Measurements from ENCODE around the gene SOS2.
A peak's percentile ranks its signal among the peaks of the same experiment; 100 is the strongest.

SOS2 gene

DNA sequence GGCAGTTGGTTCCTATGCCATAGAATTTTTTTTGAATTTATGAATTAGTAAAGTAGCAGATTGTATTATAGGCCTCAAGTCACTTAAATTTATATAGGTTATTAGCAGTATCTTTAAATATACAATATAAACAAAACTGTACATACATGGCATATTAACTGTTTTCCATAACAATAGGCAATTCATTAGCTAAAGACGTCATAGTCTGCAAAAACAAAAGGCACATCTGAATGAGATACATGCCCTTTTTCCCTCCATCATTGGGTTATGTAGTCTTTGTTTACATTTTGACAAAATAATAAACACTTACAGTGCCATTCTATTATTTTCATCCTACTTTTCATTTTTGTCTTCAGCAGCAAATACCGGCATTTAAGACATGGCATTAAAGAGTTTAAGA is 113.9 kb downstream of the SOS2 start:
- H3K27me3 ChIP-seq (ENCODE audit: control insufficient read depth, low read length) = no peaks in the 10 kb centered on the region
- H3K4me2 ChIP-seq (ENCODE audit: low read length) = no peak overlapping the region
- no peak overlapping the region for H3K27ac ChIP-seq (ENCODE audit: low read depth, low read length)
- H3K36me3 ChIP-seq (ENCODE audit: control insufficient read depth, low read length) = peaks cover 36% of the 10 kb centered on the region
- H3K9me3 ChIP-seq (ENCODE audit: control insufficient read depth, insufficient read depth, low read length) = no peaks in the 10 kb centered on the region
- H4K20me1 ChIP-seq (ENCODE audit: control insufficient read depth, insufficient read depth, low read depth, low read length) = 0 out of 2 replicates have a peak, but pooled peaks cover 7% of the 10 kb centered on the region
- H3K79me2 ChIP-seq (ENCODE audit: control insufficient read depth, low read length) = peaks cover 41% of the 10 kb centered on the region
- H3K9me2 ChIP-seq (replicated peaks; ENCODE audit: control insufficient read depth, low read length) = no peaks in the 10 kb centered on the region
- peaks cover 16% of the 10 kb centered on the region; the same call in 1 of the 2 replicates for H3F3A ChIP-seq (ENCODE audit: control insufficient read depth, insufficient read depth)
- peaks cover 34% of the 10 kb centered on the region for H3K4me1 ChIP-seq (ENCODE audit: control insufficient read depth, low read length)
- no peak for TF ChIP-seq EZH2phosphoT487 (IDR thresholded peaks at IDR 0.05; ENCODE audit: borderline replicate concordance, low read length)
- TF ChIP-seq, protein P1, sequence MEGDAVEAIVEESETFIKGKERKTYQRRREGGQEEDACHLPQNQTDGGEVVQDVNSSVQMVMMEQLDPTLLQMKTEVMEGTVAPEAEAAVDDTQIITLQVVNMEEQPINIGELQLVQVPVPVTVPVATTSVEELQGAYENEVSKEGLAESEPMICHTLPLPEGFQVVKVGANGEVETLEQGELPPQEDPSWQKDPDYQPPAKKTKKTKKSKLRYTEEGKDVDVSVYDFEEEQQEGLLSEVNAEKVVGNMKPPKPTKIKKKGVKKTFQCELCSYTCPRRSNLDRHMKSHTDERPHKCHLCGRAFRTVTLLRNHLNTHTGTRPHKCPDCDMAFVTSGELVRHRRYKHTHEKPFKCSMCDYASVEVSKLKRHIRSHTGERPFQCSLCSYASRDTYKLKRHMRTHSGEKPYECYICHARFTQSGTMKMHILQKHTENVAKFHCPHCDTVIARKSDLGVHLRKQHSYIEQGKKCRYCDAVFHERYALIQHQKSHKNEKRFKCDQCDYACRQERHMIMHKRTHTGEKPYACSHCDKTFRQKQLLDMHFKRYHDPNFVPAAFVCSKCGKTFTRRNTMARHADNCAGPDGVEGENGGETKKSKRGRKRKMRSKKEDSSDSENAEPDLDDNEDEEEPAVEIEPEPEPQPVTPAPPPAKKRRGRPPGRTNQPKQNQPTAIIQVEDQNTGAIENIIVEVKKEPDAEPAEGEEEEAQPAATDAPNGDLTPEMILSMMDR (IDR thresholded peaks at IDR 0.05; ENCODE audit: low read depth, low read length, poor library complexity, severe bottlenecking) = no peak
- no peak overlapping the region for H3K4me3 ChIP-seq (ENCODE audit: low read length)

DNA sequence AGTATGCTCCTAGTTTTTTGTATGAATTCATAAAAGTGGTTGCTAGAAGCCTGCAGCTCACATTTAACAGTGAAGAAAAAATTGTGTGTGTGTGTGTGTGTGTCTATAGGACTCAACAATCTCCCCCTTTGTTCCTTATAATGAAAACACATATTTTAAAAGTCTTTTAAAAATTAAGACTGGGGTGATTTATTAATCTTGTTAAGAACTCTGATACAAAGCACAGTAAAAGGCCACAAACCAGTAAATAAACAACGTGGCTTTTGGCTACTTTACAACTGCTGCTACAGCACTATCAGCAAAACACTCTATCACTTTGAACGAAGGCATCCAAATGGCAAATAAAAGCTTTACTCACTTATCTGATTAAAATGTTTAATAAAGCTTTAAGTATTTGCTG is 114.4 kb downstream of the SOS2 start:
- H3K27me3 ChIP-seq (ENCODE audit: control insufficient read depth, low read length) = no peaks in the 10 kb centered on the region
- H3K4me3 ChIP-seq (ENCODE audit: low read length) = peak overlapping the region; percentile 87
- TF ChIP-seq, protein P1 (IDR thresholded peaks at IDR 0.05; ENCODE audit: low read depth, low read length, poor library complexity, severe bottlenecking) = no peak
- TF ChIP-seq EZH2phosphoT487 (IDR thresholded peaks at IDR 0.05; ENCODE audit: borderline replicate concordance, low read length) = no peak
- peaks cover 45% of the 10 kb centered on the region for H3K79me2 ChIP-seq (ENCODE audit: control insufficient read depth, low read length)
- peaks cover 34% of the 10 kb centered on the region for H3K4me1 ChIP-seq (ENCODE audit: control insufficient read depth, low read length)
- H3K9me2 ChIP-seq (replicated peaks; ENCODE audit: control insufficient read depth, low read length) = no peaks in the 10 kb centered on the region
- H3K4me2 ChIP-seq (ENCODE audit: low read length) = peak overlapping the region; percentile 93
- peaks cover 18% of the 10 kb centered on the region for H3F3A ChIP-seq (ENCODE audit: control insufficient read depth, insufficient read depth)
- H3K27ac ChIP-seq (ENCODE audit: low read depth, low read length) = peak overlapping the region; percentile 72
- H3K9me3 ChIP-seq (ENCODE audit: control insufficient read depth, insufficient read depth, low read length) = no peaks in the 10 kb centered on the region
- peaks cover 41% of the 10 kb centered on the region for H3K36me3 ChIP-seq (ENCODE audit: control insufficient read depth, low read length)
- H4K20me1 ChIP-seq (ENCODE audit: control insufficient read depth, insufficient read depth, low read depth, low read length) = 0 out of 2 replicates have a peak, but pooled peaks cover 7% of the 10 kb centered on the region

DNA sequence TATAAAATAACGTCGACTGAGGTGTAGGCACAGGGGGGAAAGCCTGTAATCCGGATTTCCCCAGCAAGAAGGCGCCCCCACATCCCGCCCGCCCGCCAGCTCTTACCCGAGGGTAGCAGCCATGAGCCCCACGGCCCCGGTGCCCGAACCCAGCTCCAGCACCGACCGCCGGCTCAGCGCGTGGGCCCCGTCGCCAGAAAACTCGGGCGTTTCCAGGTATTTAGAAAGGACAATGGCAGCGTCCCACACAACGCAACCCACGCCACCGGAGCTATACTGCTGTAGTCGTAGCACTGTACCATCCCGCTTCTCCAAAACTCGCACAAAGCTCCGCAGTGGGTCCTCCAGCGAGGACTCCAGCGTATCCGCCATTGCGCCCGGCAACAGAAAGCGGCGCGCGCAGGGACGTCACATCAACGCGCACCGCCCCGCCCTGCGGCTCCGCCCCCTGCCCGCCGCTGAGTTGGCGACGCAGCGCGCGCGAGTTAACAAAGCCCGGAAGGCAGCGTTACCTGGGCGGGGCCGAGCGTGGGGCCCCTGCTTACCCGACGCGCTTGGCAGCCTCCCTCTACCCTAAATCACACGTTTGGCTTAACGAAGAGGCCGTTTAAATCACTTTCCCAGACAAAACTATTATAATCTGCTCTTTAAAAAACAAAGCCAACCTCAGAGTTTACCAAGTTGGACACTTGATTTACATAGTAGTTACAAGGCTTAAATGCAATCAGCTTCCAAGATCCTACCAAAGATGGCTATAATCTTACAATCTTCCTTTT is 115.0 kb downstream of the SOS2 start, which contains the start of gene VCPKMT:
VCPKMT (minus strand) TSS at position 392 of the 776 bp plus-strand sequence; CDS start at position 372, 20 bp downstream.
- Histone ChIP-seq H3F3A (ENCODE audit: control insufficient read depth, insufficient read depth) (peaks cover 22% of the 10 kb centered on the region), H3K79me2 (ENCODE audit: control insufficient read depth, low read length) (peaks cover 51% of the 10 kb centered on the region), H3K4me2 (ENCODE audit: low read length) (peak within 1 kb of the TSS; percentile 93), H3K9me2 (replicated peaks; ENCODE audit: control insufficient read depth, low read length) (no peaks in the 10 kb centered on the region), H3K27ac (ENCODE audit: low read depth, low read length) (peak within 1 kb of the TSS; percentile 72), H3K27me3 (ENCODE audit: control insufficient read depth, low read length) (no peaks in the 10 kb centered on the region), H4K20me1 (ENCODE audit: control insufficient read depth, insufficient read depth, low read depth, low read length) (0 out of 2 replicates have a peak, but pooled peaks cover 7% of the 10 kb centered on the region), H3K36me3 (ENCODE audit: control insufficient read depth, low read length) (peaks cover 47% of the 10 kb centered on the region), H3K9me3 (ENCODE audit: control insufficient read depth, insufficient read depth, low read length) (no peaks in the 10 kb centered on the region), H3K4me1 (ENCODE audit: control insufficient read depth, low read length) (peaks cover 37% of the 10 kb centered on the region), H3K4me3 (ENCODE audit: low read length) (peak within 1 kb of the TSS; percentile 87)
- TF ChIP-seq EZH2phosphoT487 (IDR thresholded peaks at IDR 0.05; ENCODE audit: borderline replicate concordance, low read length) = no peak
- TF ChIP-seq, protein P1 (IDR thresholded peaks at IDR 0.05; ENCODE audit: low read depth, low read length, poor library complexity, severe bottlenecking) = no peak
